Measurements from ENCODE around the gene ZDHHC20.

Gene ZDHHC20, protein sequence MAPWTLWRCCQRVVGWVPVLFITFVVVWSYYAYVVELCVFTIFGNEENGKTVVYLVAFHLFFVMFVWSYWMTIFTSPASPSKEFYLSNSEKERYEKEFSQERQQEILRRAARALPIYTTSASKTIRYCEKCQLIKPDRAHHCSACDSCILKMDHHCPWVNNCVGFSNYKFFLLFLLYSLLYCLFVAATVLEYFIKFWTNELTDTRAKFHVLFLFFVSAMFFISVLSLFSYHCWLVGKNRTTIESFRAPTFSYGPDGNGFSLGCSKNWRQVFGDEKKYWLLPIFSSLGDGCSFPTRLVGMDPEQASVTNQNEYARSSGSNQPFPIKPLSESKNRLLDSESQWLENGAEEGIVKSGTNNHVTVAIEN

DNA sequence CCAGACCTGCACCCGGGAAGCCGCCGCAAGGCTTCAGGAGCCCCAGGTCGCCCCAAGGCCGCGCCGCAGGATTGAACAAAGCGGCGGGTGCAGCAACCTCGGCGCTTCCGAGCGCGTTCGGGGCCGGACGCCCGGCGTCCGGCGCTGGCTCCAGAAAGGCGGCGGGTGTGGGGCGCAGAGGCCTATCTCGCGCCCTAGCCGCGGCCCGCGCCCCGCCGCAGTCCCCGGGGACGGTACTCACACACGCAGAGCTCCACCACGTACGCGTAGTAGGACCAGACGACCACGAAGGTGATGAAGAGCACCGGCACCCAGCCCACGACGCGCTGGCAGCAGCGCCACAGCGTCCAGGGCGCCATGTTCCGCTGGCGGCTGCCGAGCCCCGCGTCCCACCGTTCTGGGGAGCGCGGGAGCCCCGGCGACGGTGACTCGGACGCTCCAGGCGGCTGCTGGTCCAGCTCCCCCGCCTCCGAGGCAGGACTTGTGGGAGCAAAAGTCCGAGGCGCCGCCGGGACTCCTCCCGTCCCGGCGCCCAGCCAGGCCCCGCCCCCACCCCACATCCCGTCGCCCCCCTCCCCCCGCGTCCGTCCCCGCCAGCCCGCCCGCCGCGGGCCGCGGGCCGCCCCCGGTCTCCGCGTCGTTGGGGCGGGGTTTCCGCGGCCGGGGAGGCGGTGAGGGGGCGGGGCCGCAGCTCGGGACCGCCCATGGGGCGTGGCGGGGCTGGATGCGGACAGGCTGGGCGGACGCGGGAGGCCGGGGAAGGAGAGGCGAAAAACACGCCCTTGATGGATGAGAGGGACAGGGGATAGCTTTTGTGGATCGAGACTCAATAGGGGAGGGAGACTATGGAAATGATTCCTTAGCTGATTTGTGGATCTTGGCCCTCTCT is at the start of gene ZDHHC20:
ZDHHC20 (minus strand) TSS at position 491 of the 889 bp plus-strand sequence; CDS start at position 359, 132 bp downstream.
- DNase-seq (ENCODE audit: insufficient read length, low spot score): peak; percentile 67
- FAIRE-seq: no peak
- TF ChIP-seq POLR2A (IDR thresholded peaks at IDR 0.05; ENCODE audit: low read depth, low read length): peak; percentile 82

DNA sequence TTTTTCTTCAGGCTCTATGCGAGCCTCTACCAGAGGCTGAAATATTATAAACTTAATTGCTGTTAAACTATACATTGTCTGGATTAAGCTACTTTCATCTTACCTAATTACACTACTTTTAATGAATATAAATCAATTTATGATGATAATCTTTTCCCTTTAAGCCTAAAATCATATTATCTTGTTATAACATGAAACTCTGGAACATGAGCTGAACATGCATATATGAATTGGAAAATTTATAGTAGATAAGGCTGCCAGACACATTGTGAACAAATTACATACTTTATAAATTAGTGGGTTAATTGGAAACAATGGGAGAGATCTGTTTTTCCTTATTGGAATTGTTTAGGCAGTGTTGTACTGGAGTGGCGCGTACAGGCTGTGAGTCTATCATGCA is 45.3 kb upstream of the ZDHHC20 start:
- no peak for FAIRE-seq
- TF ChIP-seq POLR2A (IDR thresholded peaks at IDR 0.05; ENCODE audit: low read depth, low read length): no peak
- DNase-seq (ENCODE audit: insufficient read length, low spot score): no peak

DNA sequence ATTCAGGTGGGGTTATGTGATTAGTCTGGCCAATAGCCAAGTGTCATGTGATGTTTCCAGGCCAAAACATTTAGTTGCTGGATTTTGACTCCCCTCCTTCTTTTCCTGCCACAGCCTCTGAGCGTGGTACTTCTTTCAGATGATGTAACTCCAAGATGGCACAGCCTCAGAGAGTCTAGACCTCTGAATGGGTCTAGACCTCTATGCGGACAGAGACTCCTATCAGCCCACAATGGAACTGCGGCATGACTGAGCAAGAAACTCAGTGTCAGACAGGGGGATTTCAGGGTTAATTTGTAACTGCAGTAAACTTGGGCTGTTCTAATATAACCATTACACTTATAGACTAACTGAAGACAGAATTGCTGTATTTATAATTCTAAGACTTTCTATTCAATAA is 42.6 kb upstream of the ZDHHC20 start:
- DNase-seq (ENCODE audit: insufficient read length, low spot score) (no peak), FAIRE-seq (no peak)
- TF ChIP-seq POLR2A (IDR thresholded peaks at IDR 0.05; ENCODE audit: low read depth, low read length): no peak

DNA sequence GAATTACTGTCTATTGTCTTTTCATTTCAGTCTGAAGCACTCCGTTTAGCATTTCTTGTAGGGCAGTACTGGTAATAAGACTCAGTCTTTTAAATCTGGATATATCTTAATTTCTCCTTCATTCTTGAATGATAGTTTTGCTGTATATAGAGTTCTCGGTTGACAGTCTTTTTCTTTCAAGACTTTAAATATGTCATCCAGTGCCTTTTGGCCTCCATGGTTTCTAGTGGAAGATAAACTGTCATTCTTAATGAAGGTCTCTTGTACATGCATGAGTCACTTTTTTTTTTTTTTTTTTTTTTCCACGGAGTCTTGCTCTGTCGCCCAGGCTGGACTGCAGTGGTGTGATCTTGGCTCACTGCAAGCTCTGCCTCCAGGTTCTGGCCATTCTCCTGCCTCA is 27.2 kb upstream of the ZDHHC20 start:
- TF ChIP-seq POLR2A (IDR thresholded peaks at IDR 0.05; ENCODE audit: low read depth, low read length): no peak
- DNase-seq (ENCODE audit: insufficient read length, low spot score) (no peak), FAIRE-seq (no peak)

DNA sequence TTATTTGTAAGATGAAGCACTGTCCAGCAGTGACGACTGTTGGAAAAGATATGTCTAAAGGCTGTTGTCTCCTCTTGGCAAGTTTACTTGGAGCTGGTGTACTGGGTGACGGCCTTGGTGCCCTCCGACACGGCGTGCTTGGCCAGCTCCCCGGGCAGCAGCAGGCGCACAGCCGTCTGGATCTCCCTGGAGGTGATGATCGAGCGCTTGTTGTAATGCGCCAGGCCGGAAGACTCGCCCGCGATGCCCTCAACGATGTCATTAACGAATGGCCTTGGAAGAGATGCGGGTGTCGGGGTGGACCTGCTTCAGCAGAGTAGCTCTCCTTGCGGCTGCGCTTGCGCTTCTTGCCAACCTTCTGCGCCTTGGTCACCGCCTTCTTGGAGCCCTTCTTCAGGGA is 24.6 kb upstream of the ZDHHC20 start:
- TF ChIP-seq POLR2A (IDR thresholded peaks at IDR 0.05; ENCODE audit: low read depth, low read length): no peak
- FAIRE-seq (no peak), DNase-seq (ENCODE audit: insufficient read length, low spot score) (no peak)

DNA sequence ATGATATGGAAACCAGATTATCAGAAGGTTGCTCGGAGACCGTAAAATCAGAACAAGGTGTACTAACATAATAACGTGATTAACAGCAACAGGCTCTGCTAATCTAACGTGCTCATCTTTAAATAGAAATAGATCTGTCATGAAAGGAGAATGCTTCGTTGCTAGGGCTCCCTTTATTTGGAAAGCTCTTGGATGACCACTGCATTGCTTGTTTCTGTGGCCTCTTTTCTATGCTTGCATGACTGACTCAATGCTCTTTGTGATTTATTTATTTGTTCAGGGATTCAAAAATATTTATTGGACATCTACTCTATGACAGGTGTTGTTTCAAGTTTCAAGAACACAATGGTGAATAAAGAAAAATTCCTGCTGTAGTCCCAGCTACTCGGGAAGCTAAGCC is 22.3 kb upstream of the ZDHHC20 start:
- no peak for TF ChIP-seq POLR2A (IDR thresholded peaks at IDR 0.05; ENCODE audit: low read depth, low read length)
- DNase-seq (ENCODE audit: insufficient read length, low spot score) (no peak), FAIRE-seq (no peak)

DNA sequence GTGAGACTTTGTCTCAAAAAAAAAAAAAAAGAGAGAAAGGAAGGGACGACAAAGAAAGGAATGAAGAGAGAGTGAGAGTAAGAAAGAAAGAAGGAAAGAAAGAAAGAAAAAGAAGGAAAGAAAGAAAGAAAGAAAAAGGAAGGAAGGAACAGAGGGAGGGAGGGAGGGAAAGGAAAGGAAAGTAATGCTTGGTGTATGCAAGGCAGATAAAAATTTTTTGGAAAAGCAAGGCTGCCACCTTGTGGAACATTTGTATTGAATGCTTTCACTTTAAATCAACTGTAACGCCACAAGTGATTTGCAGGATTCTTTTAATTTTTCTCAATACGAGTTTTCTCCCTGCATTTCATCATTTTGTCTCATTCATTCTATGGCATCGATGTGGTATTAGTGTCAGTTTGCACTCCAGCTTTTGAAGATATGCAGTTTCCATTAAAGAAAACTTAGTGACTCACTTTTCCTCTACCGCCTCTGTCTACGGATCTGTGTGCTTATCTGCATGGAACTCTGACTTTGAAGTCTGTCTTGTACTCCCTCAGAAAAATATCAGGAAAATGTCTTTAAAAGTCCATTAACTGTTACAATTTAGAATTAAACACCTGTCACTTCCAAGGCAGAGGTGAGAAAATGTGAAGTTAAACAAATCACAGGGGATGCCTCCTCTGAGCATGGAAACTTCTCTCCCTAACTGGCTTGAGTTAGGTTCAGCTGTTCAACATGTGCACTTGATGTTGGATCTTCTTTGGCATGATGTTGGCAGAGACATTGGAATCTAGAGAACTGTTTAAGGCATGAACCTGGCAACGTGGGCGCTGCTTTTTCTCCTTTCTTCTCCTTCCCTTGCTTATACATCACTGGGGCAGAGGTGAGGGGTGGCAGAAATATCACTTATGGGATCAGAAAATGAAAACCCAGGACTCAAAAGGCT is 20.0 kb upstream of the ZDHHC20 start:
- no peak for TF ChIP-seq POLR2A (IDR thresholded peaks at IDR 0.05; ENCODE audit: low read depth, low read length)
- no peak for DNase-seq (ENCODE audit: insufficient read length, low spot score)
- peak; percentile 36 for FAIRE-seq

DNA sequence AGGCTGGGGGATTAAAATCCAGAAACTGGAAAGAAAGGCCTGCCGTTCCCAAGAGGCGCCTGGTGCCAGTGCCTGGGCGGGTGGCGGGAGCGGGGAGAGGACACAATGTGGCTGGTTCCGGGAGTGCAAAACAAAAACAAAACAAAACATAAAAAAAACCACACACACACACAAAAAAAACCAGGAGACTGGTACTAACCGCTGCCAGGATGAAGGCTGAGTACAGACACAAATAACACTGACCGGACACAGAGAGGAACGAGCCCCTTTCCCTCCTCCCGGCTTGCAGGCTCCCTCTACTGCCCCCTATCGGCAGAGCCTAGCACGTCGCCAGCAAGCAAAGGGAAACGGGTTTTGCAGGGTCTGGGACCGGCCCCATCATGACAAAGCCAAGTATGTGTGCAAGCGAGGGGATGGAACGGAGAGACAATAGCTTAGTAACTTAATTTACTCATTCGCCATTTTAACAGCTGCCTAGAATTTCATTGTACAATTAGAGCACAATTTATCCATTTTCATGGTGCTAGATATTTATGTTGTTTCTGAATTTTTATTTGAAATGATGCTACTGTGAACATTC is 17.9 kb upstream of the ZDHHC20 start:
- DNase-seq (ENCODE audit: insufficient read length, low spot score) (peak; percentile 44), FAIRE-seq (no peak)
- TF ChIP-seq POLR2A (IDR thresholded peaks at IDR 0.05; ENCODE audit: low read depth, low read length): no peak

DNA sequence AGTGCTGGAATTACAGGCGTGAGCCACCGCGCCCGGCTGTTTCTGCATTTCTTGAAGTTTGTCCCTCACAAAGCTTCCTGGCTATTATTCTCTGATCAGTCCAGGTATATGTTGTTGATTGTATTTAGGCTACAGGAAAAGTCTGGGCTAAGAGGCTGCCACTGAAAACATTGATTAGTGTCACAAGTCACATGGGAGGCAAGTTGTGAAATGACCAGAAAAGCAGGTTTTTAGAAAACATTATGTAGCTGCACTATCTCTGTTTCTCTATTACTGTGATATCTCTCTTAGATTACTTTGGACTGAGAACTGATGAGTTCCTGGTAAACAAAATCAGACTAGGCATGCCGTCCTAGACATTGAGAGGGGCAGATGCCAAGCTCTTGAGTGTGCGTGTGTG is 16.0 kb upstream of the ZDHHC20 start:
- no peak for TF ChIP-seq POLR2A (IDR thresholded peaks at IDR 0.05; ENCODE audit: low read depth, low read length)
- no peak for FAIRE-seq
- no peak for DNase-seq (ENCODE audit: insufficient read length, low spot score)

DNA sequence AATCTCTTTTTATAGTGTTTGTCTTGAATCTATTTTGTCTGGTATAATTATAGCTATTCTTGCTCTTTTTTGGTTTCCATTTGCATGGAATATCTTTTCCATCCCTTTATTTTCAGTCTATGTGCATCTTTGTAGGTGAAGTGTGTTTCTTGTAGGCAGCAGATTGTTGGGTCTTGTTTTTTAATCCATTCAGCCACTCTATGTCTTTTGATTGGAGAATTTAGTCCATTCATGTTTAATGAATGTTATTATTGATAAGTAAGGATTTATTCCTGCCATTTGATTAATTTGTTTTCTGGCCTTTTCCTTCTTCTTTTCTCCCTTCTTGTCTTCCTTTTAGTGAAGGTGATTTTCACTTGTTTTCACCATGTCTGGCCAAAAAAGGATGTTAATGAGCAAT is 11.7 kb upstream of the ZDHHC20 start:
- FAIRE-seq (no peak), DNase-seq (ENCODE audit: insufficient read length, low spot score) (no peak)
- no peak for TF ChIP-seq POLR2A (IDR thresholded peaks at IDR 0.05; ENCODE audit: low read depth, low read length)

DNA sequence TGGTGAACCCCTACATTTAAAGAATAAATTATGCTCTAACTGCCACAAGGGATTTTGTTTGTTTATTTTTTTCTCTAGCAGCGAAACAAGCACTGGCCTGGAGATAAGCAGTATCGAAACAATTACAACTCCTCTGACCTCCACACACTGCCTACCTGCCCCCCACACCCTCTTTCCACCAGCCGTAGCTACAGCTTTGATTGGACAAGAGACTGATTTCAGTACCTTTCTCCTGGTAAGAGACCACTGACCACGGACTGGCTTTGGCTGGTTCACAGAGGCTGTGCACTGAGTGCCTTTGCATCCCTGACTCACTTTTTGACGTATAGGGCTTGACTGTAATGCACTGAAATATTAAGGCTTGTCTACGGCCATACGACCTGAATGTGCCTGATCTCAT is 7.4 kb upstream of the ZDHHC20 start:
- FAIRE-seq (no peak), DNase-seq (ENCODE audit: insufficient read length, low spot score) (no peak)
- no peak for TF ChIP-seq POLR2A (IDR thresholded peaks at IDR 0.05; ENCODE audit: low read depth, low read length)

DNA sequence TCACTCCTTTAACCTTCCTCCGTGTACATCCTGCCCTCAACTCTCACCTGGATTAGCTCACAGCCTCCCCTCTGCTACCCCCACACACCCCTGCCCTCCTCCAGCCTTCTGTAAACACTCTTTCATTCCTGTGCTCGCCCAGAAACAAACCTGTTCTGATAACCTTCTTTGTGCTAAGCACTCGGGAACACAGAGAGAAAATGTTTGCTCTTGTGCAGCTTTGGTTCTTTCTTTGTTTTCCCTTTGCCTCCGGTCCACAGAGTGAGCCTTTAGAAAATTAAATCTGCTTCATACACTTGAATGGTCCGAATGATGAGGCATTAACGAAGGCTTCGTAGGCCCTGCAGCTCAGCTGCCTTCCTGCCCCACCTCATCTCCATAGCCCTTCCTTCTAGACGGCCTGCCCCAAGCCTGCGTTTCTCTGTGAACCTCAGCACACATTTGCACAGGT is 6.6 kb upstream of the ZDHHC20 start:
- no peak for DNase-seq (ENCODE audit: insufficient read length, low spot score)
- no peak for FAIRE-seq
- TF ChIP-seq POLR2A (IDR thresholded peaks at IDR 0.05; ENCODE audit: low read depth, low read length): no peak

DNA sequence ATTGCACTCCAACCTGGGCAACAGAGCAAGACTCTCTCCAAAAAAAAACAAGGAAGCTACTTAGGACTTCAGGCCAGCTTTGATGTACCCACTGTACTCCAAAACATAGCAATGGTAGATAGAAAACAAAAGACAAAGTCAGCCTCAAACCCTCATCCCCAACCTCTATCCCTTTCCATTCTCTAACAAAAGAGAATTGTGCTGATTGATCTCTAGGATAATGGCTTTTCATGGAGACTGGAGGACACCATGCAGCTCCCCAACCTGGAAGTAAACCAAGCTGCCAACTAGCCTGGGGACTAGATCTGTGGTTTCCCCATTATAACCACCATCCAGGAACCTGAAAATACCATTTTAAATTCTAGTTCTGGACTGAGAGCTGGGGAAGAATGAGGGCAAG is 4.3 kb upstream of the ZDHHC20 start:
- FAIRE-seq (no peak), DNase-seq (ENCODE audit: insufficient read length, low spot score) (no peak)
- TF ChIP-seq POLR2A (IDR thresholded peaks at IDR 0.05; ENCODE audit: low read depth, low read length): no peak
